Hepatocyte (in vitro differentiated cells): ENCODE measurements around the gene DDX41. TPM values are rescaled to one million over a fixed set of nuclear protein-coding genes. Genes with fewer than 3 reads are reported as not detected.
"Not testable (repeated sequence)": the region's sequence is repeated elsewhere in the genome, so short reads cannot be mapped to it uniquely, and the experiment has no call there.

Experiments
- DNase-seq: peaks from one replicate; pipeline ENCODE4 v3.0.0-alpha.2; 2016; ENCODE audit warnings: low spot score
- H2AFZ ChIP-seq: fragments of 200-600 bp; sonication (generic); 2 replicates; pipeline ENCODE4 v1.6.0; 2016; ENCODE audit warnings: antibody characterized with exemption, mild to moderate bottlenecking
- H3K27ac ChIP-seq: fragments of 200-600 bp; sonication (generic); 2 replicates; pipeline ENCODE4 v1.5.1; 2016; ENCODE audit warnings: mild to moderate bottlenecking
- H3K27me3 ChIP-seq: fragments of 200-600 bp; sonication (generic); 2 replicates; pipeline ENCODE4 v1.6.1; 2016
- H3K36me3 ChIP-seq: fragments of 200-600 bp; sonication (generic); replicated peaks from 2 replicates; pipeline ENCODE4 v1.5.1; 2016; ENCODE audit warnings: low read depth; ENCODE audit not compliant: insufficient read depth
- H3K4me1 ChIP-seq: fragments of 200-600 bp; sonication (generic); 2 replicates; pipeline ENCODE4 v1.5.1; 2016; ENCODE audit warnings: mild to moderate bottlenecking, moderate library complexity; ENCODE audit not compliant: insufficient read depth
- H3K4me2 ChIP-seq: fragments of 200-600 bp; sonication (generic); 2 replicates; pipeline ENCODE4 v1.6.0; 2016
- H3K4me3 ChIP-seq: fragments of 200-600 bp; sonication (generic); 2 replicates; pipeline ENCODE4 v1.5.1; 2016; ENCODE audit warnings: mild to moderate bottlenecking
- H3K79me2 ChIP-seq: fragments of 200-600 bp; sonication (generic); 2 replicates; pipeline ENCODE4 v1.6.0; 2017; ENCODE audit warnings: mild to moderate bottlenecking
- H3K9me2 ChIP-seq: fragments of 200-600 bp; sonication (generic); replicated peaks from 2 replicates; pipeline ENCODE4 v1.6.0; 2017; ENCODE audit warnings: mild to moderate bottlenecking; ENCODE audit not compliant: insufficient read depth
- H3K9me3 ChIP-seq: fragments of 200-600 bp; sonication (generic); 2 replicates; pipeline ENCODE4 v1.5.1; 2016; ENCODE audit warnings: low read depth, mild to moderate bottlenecking
- H4K20me1 ChIP-seq: fragments of 200-600 bp; sonication (generic); 2 replicates; pipeline ENCODE4 v1.6.0; 2016; ENCODE audit warnings: mild to moderate bottlenecking; ENCODE audit not compliant: insufficient read depth, poor library complexity, severe bottlenecking
- EZH2 ChIP-seq: fragments of 200-600 bp; sonication (generic); IDR thresholded peaks from 2 replicates; pipeline ENCODE4 v1.6.1; 2016; ENCODE audit warnings: antibody characterized with exemption, mild to moderate bottlenecking, borderline replicate concordance
- EZH2phosphoT487 ChIP-seq: fragments of 200-600 bp; sonication (generic); IDR thresholded peaks from one replicate; pipeline ENCODE4 v1.6.1; 2018; ENCODE audit warnings: antibody characterized with exemption, mild to moderate bottlenecking, low read depth, moderate library complexity; ENCODE audit not compliant: unreplicated experiment, severe bottlenecking
- WGBS: methylation state at CpG from one replicate; pipeline ENCODE4 v1.1.6; 2016; ENCODE audit warnings: low lambda C conversion rate; ENCODE audit errors: missing lambda C conversion rate; 5-methylcytosine and 5-hydroxymethylcytosine counted together
- polyA plus RNA-seq: library from polyadenylated mRNA; unstranded; fragments of >200 nt; fragmentation: Nextera tagmentation; extraction: Ambion mirVana; gene quantifications from 2 replicates; pipeline ENCODE4 v1.2.1, GENCODE V29; 2016
- total RNA-seq: library from RNA; depleted of rRNA; stranded (reverse); fragments of >200 nt; gene quantifications from 2 replicates; pipeline ENCODE4 v1.2.3, GENCODE V29; 2014
- TF ChIP-seq, protein P1 (sequence below): fragments of 200-600 bp; sonication (generic); IDR thresholded peaks from 2 replicates; pipeline ENCODE4 v1.5.1; 2016; ENCODE audit warnings: antibody characterized with exemption, mild to moderate bottlenecking; ENCODE audit not compliant: poor library complexity

DDX41 gene
- total and polyA plus RNA-seq, 2 experiments from 2014 or later, result 45.0 to 50.7 TPM

DNA sequence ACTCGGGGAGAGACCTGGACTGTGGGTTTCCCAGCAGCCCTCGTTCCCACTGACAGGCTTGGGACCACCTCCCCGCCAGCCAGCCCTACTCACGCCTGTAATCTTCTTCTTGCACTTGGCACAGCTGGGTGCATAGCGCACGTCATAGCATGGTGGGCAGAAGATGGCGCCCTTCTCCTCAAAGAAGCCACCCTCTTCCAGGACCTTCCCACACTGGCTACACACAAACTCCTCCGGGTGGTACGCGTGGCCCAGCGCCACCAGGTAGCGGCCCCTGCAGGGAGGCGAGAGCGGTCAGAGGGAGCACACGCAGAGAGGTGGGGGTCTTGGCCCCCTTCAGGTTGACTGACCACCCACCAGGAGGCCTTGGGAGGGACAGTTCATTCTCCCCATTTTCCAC lies 28.8 kb downstream of the DDX41 start:
- WGBS, result 95% methylated on average over 15 of the region's 15 CpGs

DNA sequence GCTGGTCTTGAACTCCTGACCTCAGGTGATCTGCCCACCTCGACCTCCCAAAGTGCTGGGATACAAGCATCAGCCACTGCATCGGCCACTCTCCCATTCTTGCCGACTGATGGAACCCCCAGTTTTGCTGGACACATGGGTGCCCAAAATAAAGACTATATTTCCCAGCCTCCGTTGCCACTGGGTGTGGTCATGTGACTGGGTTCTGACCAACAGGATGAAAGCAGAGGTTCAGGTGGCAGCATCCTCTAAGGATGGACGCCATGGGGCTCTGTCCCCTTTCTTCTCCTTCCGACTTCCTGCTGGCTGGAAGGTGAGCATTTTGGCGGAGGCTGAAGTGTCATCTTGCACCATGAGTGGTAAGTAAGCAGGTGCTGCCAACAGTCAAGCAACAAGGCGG lies 29.6 kb downstream of the DDX41 start:
- Histone ChIP-seq H3K4me1 (no peaks in the 10 kb centered on the region), H4K20me1 (no peaks in the 10 kb centered on the region), H3K27ac (no peak overlapping the region)

More for the DNA sequence above, 28.8 kb downstream of the DDX41 start:
- Histone ChIP-seq H3K4me1 (no peaks in the 10 kb centered on the region), H3K36me3 (no peaks in the 10 kb centered on the region), H2AFZ (no peak overlapping the region), H3K27me3 (no peaks in the 10 kb centered on the region), H3K4me3 (no peak overlapping the region), H3K79me2 (peaks cover 3% of the 10 kb centered on the region), H3K9me2 (no peaks in the 10 kb centered on the region), H3K27ac (no peak overlapping the region), H3K9me3 (no peaks in the 10 kb centered on the region), H4K20me1 (no peaks in the 10 kb centered on the region), H3K4me2 (no peak overlapping the region)
- DNase-seq, result no peak
- no peak for TF ChIP-seq EZH2phosphoT487
- no peak for TF ChIP-seq EZH2
- TF ChIP-seq, protein P1, sequence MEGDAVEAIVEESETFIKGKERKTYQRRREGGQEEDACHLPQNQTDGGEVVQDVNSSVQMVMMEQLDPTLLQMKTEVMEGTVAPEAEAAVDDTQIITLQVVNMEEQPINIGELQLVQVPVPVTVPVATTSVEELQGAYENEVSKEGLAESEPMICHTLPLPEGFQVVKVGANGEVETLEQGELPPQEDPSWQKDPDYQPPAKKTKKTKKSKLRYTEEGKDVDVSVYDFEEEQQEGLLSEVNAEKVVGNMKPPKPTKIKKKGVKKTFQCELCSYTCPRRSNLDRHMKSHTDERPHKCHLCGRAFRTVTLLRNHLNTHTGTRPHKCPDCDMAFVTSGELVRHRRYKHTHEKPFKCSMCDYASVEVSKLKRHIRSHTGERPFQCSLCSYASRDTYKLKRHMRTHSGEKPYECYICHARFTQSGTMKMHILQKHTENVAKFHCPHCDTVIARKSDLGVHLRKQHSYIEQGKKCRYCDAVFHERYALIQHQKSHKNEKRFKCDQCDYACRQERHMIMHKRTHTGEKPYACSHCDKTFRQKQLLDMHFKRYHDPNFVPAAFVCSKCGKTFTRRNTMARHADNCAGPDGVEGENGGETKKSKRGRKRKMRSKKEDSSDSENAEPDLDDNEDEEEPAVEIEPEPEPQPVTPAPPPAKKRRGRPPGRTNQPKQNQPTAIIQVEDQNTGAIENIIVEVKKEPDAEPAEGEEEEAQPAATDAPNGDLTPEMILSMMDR, result no peak

DNA sequence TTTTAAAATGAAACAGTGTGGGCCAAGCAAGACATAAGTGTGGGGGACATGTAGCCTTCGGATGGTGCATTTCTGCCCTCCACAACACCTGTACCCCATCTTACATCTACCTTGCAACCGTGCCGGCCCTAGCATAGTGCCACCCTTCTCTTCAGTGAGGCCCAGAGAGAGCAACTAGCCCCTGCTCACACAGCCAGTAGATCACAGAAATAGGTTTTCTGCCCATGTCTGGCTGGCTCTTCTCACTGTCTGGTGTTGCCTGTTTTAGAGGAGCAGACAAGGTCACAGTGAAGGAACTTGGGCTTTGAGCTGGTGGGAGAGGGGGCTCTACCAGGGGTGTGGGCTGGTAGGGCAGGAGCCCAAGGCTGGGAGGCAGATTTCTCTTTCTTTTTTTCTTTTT lies 30.5 kb downstream of the DDX41 start:
- Histone ChIP-seq H3K4me3 (no peak overlapping the region), H3K27me3 (no peaks in the 10 kb centered on the region), H3K9me2 (no peaks in the 10 kb centered on the region), H3K79me2 (no peaks in the 10 kb centered on the region), H3K4me1 (no peaks in the 10 kb centered on the region), H3K36me3 (no peaks in the 10 kb centered on the region), H3K9me3 (no peaks in the 10 kb centered on the region), H4K20me1 (no peaks in the 10 kb centered on the region), H3K4me2 (no peak overlapping the region), H2AFZ (no peak overlapping the region), H3K27ac (no peak overlapping the region)
- TF ChIP-seq EZH2 (no peak), EZH2phosphoT487 (no peak)
- TF ChIP-seq, protein P1, result no peak
- DNase-seq, result no peak
- 100% methylated on average over 3 of the region's 3 CpGs for WGBS

More for the DNA sequence above, 29.6 kb downstream of the DDX41 start:
- H3K79me2 ChIP-seq, result no peaks in the 10 kb centered on the region
- H3K9me3 ChIP-seq, result no peaks in the 10 kb centered on the region
- TF ChIP-seq, protein P1, result no peak
- no peak for TF ChIP-seq EZH2
- no peak for TF ChIP-seq EZH2phosphoT487
- no peaks in the 10 kb centered on the region for H3K27me3 ChIP-seq
- no peak overlapping the region for H3K4me2 ChIP-seq
- no peaks in the 10 kb centered on the region for H3K9me2 ChIP-seq
- no peak overlapping the region for H2AFZ ChIP-seq
- 97% methylated on average over 8 of the region's 8 CpGs for WGBS
- H3K4me3 ChIP-seq, result no peak overlapping the region
- no peaks in the 10 kb centered on the region for H3K36me3 ChIP-seq
- no peak for DNase-seq

DNA sequence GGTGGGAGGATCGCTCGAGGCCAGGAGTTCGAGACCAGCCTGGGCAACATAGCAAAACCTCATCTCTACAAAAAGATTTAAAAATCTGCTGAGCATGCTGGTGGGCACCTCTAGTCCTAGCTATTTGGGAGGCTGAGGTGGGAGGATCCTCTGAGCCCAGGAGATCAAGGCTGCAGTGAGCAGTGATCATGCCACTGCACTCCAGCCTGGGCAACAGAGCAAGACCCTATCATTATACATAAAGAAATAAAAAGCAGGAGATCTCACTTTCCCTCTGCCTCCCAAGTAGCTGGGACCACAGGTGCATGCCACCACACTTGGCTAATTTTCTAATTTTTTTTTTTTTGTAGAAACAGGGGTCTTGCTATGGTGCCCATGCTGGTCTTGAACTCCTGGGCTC lies 31.0 kb downstream of the DDX41 start:
- not testable (repeated sequence) for H3K79me2 ChIP-seq, H3K27me3 ChIP-seq, H2AFZ ChIP-seq, H3K27ac ChIP-seq, H3K9me3 ChIP-seq, H3K9me2 ChIP-seq, H3K4me3 ChIP-seq, H3K4me2 ChIP-seq, H3K4me1 ChIP-seq, H4K20me1 ChIP-seq, DNase-seq, H3K36me3 ChIP-seq
- WGBS, result 100% methylated on average over 3 of the region's 3 CpGs
